Trophoblast cell (in vitro differentiated cells and primary cell): ENCODE data around the gene KRT6A.

Experiments
- DNase-seq, 2 donors: peaks; one replicate each; pipeline ENCODE4 v3.0.0-alpha.2; 2016
- H2AFZ ChIP-seq: 2 replicates; pipeline ENCODE4 v1.6.1; 2013; ENCODE audit warnings: low read length, moderate library complexity, mild to moderate bottlenecking; ENCODE audit not compliant: insufficient read depth, poor library complexity
- H2AK5ac ChIP-seq: 2 replicates; pipeline ENCODE4 v1.6.1; 2013; ENCODE audit warnings: mild to moderate bottlenecking, low read length
- H2BK120ac ChIP-seq: 2 replicates; pipeline ENCODE4 v1.6.1; 2013; ENCODE audit warnings: low read length, mild to moderate bottlenecking, moderate library complexity; ENCODE audit not compliant: insufficient read depth, poor library complexity
- H2BK12ac ChIP-seq: 2 replicates; pipeline ENCODE4 v1.6.1; 2013; ENCODE audit warnings: mild to moderate bottlenecking, low read length, moderate library complexity
- H2BK5ac ChIP-seq: 2 replicates; pipeline ENCODE4 v1.6.1; 2013; ENCODE audit warnings: low read length, low read depth, moderate library complexity, mild to moderate bottlenecking; ENCODE audit not compliant: poor library complexity
- H3K14ac ChIP-seq: 2 replicates; pipeline ENCODE4 v1.6.1; 2013; ENCODE audit warnings: mild to moderate bottlenecking, low read length
- H3K18ac ChIP-seq: 2 replicates; pipeline ENCODE4 v1.6.1; 2013; ENCODE audit warnings: mild to moderate bottlenecking, low read length
- H3K23ac ChIP-seq: 2 replicates; pipeline ENCODE4 v1.6.1; 2013; ENCODE audit warnings: low read length
- H3K27ac ChIP-seq: 2 replicates; pipeline ENCODE4 v1.5.1; 2013; ENCODE audit warnings: low read depth, mild to moderate bottlenecking, inconsistent platforms, low read length, moderate library complexity
- H3K27me3 ChIP-seq: 2 replicates; pipeline ENCODE4 v1.6.1; 2013; ENCODE audit warnings: inconsistent platforms, mild to moderate bottlenecking, low read length, moderate library complexity; ENCODE audit not compliant: insufficient read depth
- H3K36me3 ChIP-seq, 2 experiments: 1 replicate in 1 of 2; 2 replicates in 1 of 2; pipeline ENCODE4 v1.6.1; 2013; ENCODE audit warnings: low read length in 2 of 2, mild to moderate bottlenecking in 2 of 2, moderate library complexity in 1 of 2; ENCODE audit not compliant: insufficient read depth in 2 of 2, control insufficient read depth in 1 of 2
- H3K4ac ChIP-seq: 2 replicates; pipeline ENCODE4 v1.6.1; 2013; ENCODE audit warnings: low read depth, mild to moderate bottlenecking, low read length, moderate library complexity
- H3K4me1 ChIP-seq, 2 experiments: 1 replicate in 1 of 2; 2 replicates in 1 of 2; pipeline ENCODE4 v1.6.1; 2013; ENCODE audit warnings: low read length in 2 of 2, mild to moderate bottlenecking in 2 of 2, moderate library complexity in 1 of 2; ENCODE audit not compliant: insufficient read depth in 2 of 2, control insufficient read depth in 1 of 2
- H3K4me2 ChIP-seq: 2 replicates; pipeline ENCODE4 v1.6.1; 2013; ENCODE audit warnings: inconsistent platforms, mild to moderate bottlenecking, low read length, moderate library complexity
- H3K4me3 ChIP-seq: 2 replicates; pipeline ENCODE4 v1.5.1; 2013; ENCODE audit warnings: mild to moderate bottlenecking, low read depth, low read length, inconsistent platforms
- H3K79me1 ChIP-seq: one replicate; pipeline ENCODE4 v1.6.1; 2013; ENCODE audit warnings: low read length
- H3K79me2 ChIP-seq: 2 replicates; pipeline ENCODE4 v1.6.1; 2013; ENCODE audit warnings: low read length, mild to moderate bottlenecking; ENCODE audit not compliant: control insufficient read depth, insufficient read depth, poor library complexity
- H3K9ac ChIP-seq: 2 replicates; pipeline ENCODE4 v1.6.1; 2013; ENCODE audit warnings: mild to moderate bottlenecking, low read length
- H3K9me3 ChIP-seq: 2 replicates; pipeline ENCODE4 v1.6.1; 2013; ENCODE audit warnings: low read depth, mild to moderate bottlenecking, control low read depth, inconsistent platforms, low read length; ENCODE audit not compliant: insufficient read depth
- H4K12ac ChIP-seq: 2 replicates; pipeline ENCODE4 v1.6.1; 2013; ENCODE audit warnings: low read depth, mild to moderate bottlenecking, low read length, moderate library complexity
- H4K8ac ChIP-seq: 2 replicates; pipeline ENCODE4 v1.6.1; 2013; ENCODE audit warnings: low read depth, mild to moderate bottlenecking, low read length, moderate library complexity
- H4K91ac ChIP-seq: one replicate; pipeline ENCODE4 v1.6.1; 2013; ENCODE audit warnings: low read depth, mild to moderate bottlenecking, low read length, moderate library complexity
- WGBS: extraction: QIAGEN DNeasy Blood & Tissue Kit; methylation state at CpG from one replicate; pipeline ENCODE4 v1.1.7; 2013; ENCODE audit warnings: missing lambda C conversion rate; ENCODE audit not compliant: insufficient read length, insufficient coverage; ENCODE audit errors: extremely low coverage; 5-methylcytosine and 5-hydroxymethylcytosine counted together

KRT6A gene

GRCh38 chr12:52499806-52500560 is 6.9 kb upstream of the KRT6A start:
- DNase-seq: no peak
- Histone ChIP-seq H3K18ac (no peak overlapping the region), H2AK5ac (no peak overlapping the region), H3K4me2 (no peak overlapping the region), H4K8ac (no peak overlapping the region), H4K12ac (no peak overlapping the region), H2BK5ac (no peak overlapping the region), H3K9ac (no peak overlapping the region), H3K4me3 (no peak overlapping the region), H2AFZ (no peak overlapping the region), H4K91ac (no peak overlapping the region), H3K4ac (no peak overlapping the region), H3K9me3 (peaks cover 1% of the 10 kb centered on the region), H3K14ac (no peak overlapping the region), H3K79me1 (no peaks in the 10 kb centered on the region), H3K27ac (no peak overlapping the region), H2BK12ac (no peak overlapping the region), H3K27me3 (no peaks in the 10 kb centered on the region), H3K4me1 (peaks cover 9 to 10% of the 10 kb centered on the region in 2 experiments), H3K79me2 (no peaks in the 10 kb centered on the region), H3K23ac (no peak overlapping the region), H2BK120ac (no peak overlapping the region), H3K36me3 (no peaks in the 10 kb centered on the region)
- no CpG with 5 or more reads among the region's 5 CpGs for WGBS

- Histone ChIP-seq H2AFZ (no peak overlapping the region), H3K27me3 (no peaks in the 10 kb centered on the region), H3K4me3 (no peak overlapping the region), H2AK5ac (no peak overlapping the region), H3K27ac (no peak overlapping the region), H3K79me2 (no peaks in the 10 kb centered on the region), H4K8ac (no peak overlapping the region), H3K9ac (no peak overlapping the region), H3K4ac (no peak overlapping the region), H3K36me3 (no peaks in the 10 kb centered on the region), H3K9me3 (peaks cover 1% of the 10 kb centered on the region), H3K4me2 (no peak overlapping the region), H3K14ac (no peak overlapping the region), H2BK120ac (no peak overlapping the region), H4K12ac (no peak overlapping the region), H2BK5ac (no peak overlapping the region), H3K18ac (no peak overlapping the region), H2BK12ac (no peak overlapping the region), H3K23ac (no peak overlapping the region), H4K91ac (no peak overlapping the region), H3K4me1 (peaks cover 10 to 12% of the 10 kb centered on the region in 2 experiments), H3K79me1 (no peaks in the 10 kb centered on the region)
- DNase-seq: peak; percentile 65 to 91
- no CpG with 5 or more reads among the region's 1 CpG for WGBS
These were observed 5.9 kb upstream of the KRT6A start for GRCh38 chr12:52498946-52499345.

GRCh38 chr12:52497975-52498374 is 4.9 kb upstream of the KRT6A start:
- Histone ChIP-seq H2BK5ac (no peak overlapping the region), H3K9ac (no peak overlapping the region), H4K91ac (no peak overlapping the region), H3K9me3 (peaks cover 1% of the 10 kb centered on the region), H3K23ac (no peak overlapping the region), H3K4ac (no peak overlapping the region), H3K27me3 (no peaks in the 10 kb centered on the region), H3K36me3 (no peaks in the 10 kb centered on the region), H2AFZ (no peak overlapping the region), H3K4me3 (no peak overlapping the region), H2AK5ac (no peak overlapping the region), H3K27ac (no peak overlapping the region), H3K4me1 (peaks cover 10 to 12% of the 10 kb centered on the region in 2 experiments), H3K79me2 (no peaks in the 10 kb centered on the region), H3K4me2 (no peak overlapping the region), H2BK12ac (no peak overlapping the region), H3K14ac (no peak overlapping the region), H3K18ac (no peak overlapping the region), H3K79me1 (no peaks in the 10 kb centered on the region), H4K8ac (no peak overlapping the region), H4K12ac (no peak overlapping the region), H2BK120ac (no peak overlapping the region)
- WGBS: no CpG with 5 or more reads among the region's 7 CpGs
- peak; percentile 85 to 92 for DNase-seq

DNA sequence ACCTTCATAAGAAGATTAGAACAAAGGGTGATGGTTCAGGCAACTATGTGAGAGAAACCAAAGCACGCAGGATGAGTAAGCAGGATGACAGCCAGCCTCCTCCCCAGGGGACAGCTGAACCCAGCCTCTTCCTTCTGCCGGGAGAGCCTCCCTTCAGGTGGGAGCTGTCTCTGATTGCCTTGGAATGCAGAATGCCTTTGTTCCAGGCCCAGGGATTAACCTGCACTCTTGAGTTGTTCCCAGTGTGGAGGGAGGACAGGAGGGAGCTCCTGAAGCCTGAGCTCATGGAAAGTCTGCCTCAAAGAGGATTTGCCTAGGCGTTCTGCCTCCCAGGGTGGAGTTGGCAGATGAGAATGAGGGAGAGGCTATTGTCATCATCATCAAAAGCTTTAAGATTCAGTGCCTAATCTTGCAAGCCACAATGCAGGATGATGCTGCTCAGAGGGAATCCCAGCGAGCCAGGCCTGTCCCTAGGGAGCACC is 3.6 kb upstream of the KRT6A start:
- Histone ChIP-seq H3K14ac (no peak overlapping the region), H3K27ac (peak overlapping the region; percentile 34), H3K4me2 (no peak overlapping the region), H2BK5ac (no peak overlapping the region), H2BK120ac (no peak overlapping the region), H4K91ac (no peak overlapping the region), H2BK12ac (no peak overlapping the region), H3K27me3 (no peaks in the 10 kb centered on the region), H3K36me3 (no peaks in the 10 kb centered on the region), H3K79me2 (no peaks in the 10 kb centered on the region), H3K18ac (no peak overlapping the region), H3K4ac (no peak overlapping the region), H3K9ac (no peak overlapping the region), H4K12ac (no peak overlapping the region), H4K8ac (no peak overlapping the region), H3K4me1 (peaks cover 10 to 12% of the 10 kb centered on the region in 2 experiments), H3K4me3 (no peak overlapping the region), H2AFZ (no peak overlapping the region), H2AK5ac (no peak overlapping the region), H3K9me3 (peaks cover 1% of the 10 kb centered on the region), H3K79me1 (no peaks in the 10 kb centered on the region), H3K23ac (no peak overlapping the region)
- WGBS: no CpG with 5 or more reads among the region's 4 CpGs
- DNase-seq: peak; percentile 90 to 95
